ENCODE measurements around the gene NF1.

- TF ChIP-seq EZH2 (conservative IDR thresholded peaks at IDR 0.05; ENCODE audit: low read depth, low read length) = no peak
- no peak for TF ChIP-seq MXD1 (CRISPR knock-in tag; IDR thresholded peaks at IDR 0.05)
- no peak for TF ChIP-seq USF2 (IDR thresholded peaks at IDR 0.05; ENCODE audit: low read depth, low read length)
- TF ChIP-seq USF2 (CRISPR knock-in tag; IDR thresholded peaks at IDR 0.05; ENCODE audit: borderline replicate concordance) = no peak
- no peak for TF ChIP-seq ZNF253 (CRISPR knock-in tag; IDR thresholded peaks at IDR 0.05; ENCODE audit: borderline replicate concordance)
- TF ChIP-seq ATF3 (CRISPR knock-in tag; IDR thresholded peaks at IDR 0.05) = no peak
- no peak for TF ChIP-seq ELK4 (CRISPR knock-in tag; IDR thresholded peaks at IDR 0.05; ENCODE audit: borderline replicate concordance)
- no peak for TF ChIP-seq ZNF781 (CRISPR knock-in tag; IDR thresholded peaks at IDR 0.05; ENCODE audit: borderline replicate concordance, not compliant biosample characterization)
- TF ChIP-seq POLR2AphosphoS5 (IDR thresholded peaks at IDR 0.05; ENCODE audit: low read depth, low read length) = no peak
- TF ChIP-seq ZMYM3 (CRISPR knock-in tag; IDR thresholded peaks at IDR 0.05) = no peak
- no peak for TF ChIP-seq PRDM4 (CRISPR knock-in tag; IDR thresholded peaks at IDR 0.05; ENCODE audit: borderline replicate concordance)
- TF ChIP-seq FOSL1 (CRISPR knock-in tag; IDR thresholded peaks at IDR 0.05; ENCODE audit: borderline replicate concordance) = no peak
- no peak for TF ChIP-seq MXD4 (CRISPR knock-in tag; IDR thresholded peaks at IDR 0.05)
Observed at GRCh38 chr17:31390748-31391495, 296.1 kb downstream of the NF1 start.
